ENCODE results near the gene ZNF521.

DNA sequence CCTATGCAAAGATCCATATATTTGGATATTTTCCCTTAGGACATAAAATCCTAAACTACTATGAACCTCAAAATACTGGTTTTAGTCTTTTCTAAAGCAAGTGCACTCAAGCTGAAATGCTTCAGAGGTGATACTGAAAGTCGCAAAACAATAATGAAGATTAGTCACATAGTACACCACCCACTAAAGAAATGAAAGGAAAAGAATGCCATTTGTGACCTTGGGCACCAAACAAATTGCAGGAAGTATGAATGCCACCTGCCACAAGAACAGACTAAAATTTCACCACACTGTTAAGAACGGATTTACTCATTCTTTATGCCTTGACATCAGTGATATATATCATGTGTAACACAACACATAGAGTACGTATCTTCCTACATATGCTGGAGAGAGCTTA, 161.5 kb downstream of the ZNF521 start:
- TF ChIP-seq, protein P1, sequence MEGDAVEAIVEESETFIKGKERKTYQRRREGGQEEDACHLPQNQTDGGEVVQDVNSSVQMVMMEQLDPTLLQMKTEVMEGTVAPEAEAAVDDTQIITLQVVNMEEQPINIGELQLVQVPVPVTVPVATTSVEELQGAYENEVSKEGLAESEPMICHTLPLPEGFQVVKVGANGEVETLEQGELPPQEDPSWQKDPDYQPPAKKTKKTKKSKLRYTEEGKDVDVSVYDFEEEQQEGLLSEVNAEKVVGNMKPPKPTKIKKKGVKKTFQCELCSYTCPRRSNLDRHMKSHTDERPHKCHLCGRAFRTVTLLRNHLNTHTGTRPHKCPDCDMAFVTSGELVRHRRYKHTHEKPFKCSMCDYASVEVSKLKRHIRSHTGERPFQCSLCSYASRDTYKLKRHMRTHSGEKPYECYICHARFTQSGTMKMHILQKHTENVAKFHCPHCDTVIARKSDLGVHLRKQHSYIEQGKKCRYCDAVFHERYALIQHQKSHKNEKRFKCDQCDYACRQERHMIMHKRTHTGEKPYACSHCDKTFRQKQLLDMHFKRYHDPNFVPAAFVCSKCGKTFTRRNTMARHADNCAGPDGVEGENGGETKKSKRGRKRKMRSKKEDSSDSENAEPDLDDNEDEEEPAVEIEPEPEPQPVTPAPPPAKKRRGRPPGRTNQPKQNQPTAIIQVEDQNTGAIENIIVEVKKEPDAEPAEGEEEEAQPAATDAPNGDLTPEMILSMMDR (IDR thresholded peaks at IDR 0.05) = no peak
- TF ChIP-seq POLR2A (IDR thresholded peaks at IDR 0.05) (no peak), POLR2AphosphoS5 (IDR thresholded peaks at IDR 0.05) (no peak)
